GM21367 (cell line): ENCODE measurements around the gene SYT3.
"Not testable (repeated sequence)": the region's sequence is repeated elsewhere in the genome, so short reads cannot be mapped to it uniquely, and the experiment has no call there.

ENCODE experiments used
- ATAC-seq: cut with Tn5 transposase; IDR thresholded peaks from one replicate; pipeline ENCODE4 v1.9.1; 2021; ENCODE audit not compliant: unreplicated experiment

Gene SYT3

GRCh38 chr19:50604264-50605073, 35.2 kb downstream of the SYT3 start:
- not testable (repeated sequence) for ATAC-seq

DNA sequence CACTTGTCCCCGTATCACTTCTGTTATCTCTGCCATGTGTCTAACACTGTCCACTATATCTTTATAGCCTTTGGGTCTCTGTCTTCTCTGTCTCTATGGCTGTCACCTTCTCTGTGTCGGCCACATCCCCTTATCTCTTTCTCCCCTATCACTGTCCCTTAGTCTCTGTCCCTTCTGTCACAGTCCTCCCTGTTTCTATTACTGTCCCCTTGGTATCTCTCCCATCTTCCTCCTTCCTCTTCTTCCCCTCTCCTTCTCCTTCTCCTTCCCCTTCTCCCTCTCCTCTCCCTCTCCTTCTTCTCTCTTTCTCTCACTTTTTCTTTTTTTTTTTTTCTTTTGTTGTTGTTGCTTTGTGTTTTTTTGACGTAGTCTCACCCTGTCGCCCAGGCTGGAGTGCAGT, 36.7 kb downstream of the SYT3 start:
- no peak for ATAC-seq

GRCh38 chr19:50602496-50602895, 37.2 kb downstream of the SYT3 start:
- no peak for ATAC-seq

DNA sequence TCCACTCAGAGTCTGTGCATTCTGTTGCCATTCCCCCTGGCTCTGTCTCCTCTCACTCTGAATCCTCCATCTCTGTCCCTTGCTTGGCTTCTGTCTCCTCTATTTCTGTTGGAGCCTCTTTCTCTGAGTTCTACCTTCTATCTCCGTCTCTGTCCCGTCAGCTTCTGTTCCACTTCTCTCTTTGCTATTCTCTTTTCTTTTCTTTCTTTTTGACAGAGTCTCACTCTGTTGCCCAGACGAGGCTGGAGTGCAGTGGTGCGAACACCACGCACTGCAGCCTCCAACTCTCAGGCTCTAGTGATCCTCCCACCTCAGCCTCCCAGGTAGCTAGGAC, 37.6 kb downstream of the SYT3 start:
- no peak for ATAC-seq

DNA sequence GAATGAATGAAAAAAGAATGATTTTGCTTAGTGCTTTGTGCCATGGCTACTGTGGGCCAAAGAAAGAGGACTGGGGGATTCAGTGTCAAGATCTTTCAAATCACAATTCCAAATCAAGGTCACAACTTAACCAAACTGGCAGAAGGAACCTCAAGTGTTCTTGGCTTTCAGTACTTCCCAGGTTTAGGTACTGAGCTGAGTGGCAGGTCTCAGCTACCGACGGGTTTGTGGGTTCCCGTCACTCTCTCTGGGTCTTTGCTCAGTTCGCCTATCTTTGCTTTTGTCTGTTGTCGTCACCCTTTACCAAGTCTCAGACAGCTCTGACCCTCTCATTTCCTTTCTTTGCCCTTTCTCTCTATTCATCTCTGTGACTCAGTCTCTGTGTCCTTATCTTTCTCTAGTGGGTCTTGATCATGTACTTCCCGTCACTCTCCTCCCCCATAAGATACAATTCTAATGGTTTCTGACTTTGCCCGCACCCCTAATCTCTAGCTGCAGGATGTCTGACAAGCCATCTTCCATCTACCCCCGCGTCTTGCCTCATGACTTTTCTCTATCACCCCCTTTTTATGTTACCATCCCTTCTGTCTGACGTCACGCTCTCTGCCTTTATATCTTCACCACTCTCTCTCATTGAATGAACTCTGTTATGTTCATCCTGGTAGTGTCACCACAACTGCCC, 38.1 kb downstream of the SYT3 start:
- no peak for ATAC-seq

DNA sequence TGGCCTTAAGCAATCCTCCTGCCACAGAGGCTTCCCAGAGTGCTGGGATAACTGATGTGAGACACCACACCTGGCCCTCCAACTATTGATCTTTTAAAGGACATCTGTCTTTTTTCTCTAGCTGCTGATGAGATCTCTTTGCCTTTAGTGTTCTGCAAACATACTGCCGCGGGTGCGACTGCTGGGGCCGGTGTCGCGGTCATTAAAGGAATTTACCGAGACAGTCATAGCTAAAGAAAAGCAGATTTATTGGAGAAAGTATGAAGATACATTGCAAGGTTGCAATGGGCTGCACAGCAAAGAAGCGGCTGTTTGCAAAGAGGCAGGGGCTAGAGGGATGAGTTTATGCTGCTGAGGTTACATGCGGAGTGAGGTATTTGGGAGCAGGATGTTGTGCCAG, 40.3 kb downstream of the SYT3 start:
- no peak for ATAC-seq

DNA sequence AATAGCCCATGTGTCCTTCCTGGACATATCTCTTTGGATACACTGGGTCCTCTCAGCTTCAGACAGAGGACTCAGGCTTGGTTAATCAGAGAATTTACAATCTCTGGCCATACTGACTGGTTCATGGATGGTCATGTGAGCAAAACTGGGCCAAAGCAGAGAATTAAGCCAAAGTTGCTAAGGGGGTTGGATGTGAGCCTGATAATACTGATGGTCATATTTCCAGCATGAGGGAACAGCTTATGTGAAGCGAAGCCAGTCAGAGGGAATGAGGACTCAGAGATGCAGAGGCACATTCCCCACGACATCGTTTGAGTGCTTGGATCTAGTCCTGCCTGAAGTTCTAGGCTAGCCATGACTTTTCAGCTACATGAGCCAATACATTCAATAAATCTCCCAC, 49.5 kb downstream of the SYT3 start:
- no peak for ATAC-seq

GRCh38 chr19:50581795-50582660, 57.7 kb downstream of the SYT3 start:
- not testable (repeated sequence) for ATAC-seq

- no peak for ATAC-seq
These were observed 58.6 kb downstream of the SYT3 start for GRCh38 chr19:50580970-50581634.

DNA sequence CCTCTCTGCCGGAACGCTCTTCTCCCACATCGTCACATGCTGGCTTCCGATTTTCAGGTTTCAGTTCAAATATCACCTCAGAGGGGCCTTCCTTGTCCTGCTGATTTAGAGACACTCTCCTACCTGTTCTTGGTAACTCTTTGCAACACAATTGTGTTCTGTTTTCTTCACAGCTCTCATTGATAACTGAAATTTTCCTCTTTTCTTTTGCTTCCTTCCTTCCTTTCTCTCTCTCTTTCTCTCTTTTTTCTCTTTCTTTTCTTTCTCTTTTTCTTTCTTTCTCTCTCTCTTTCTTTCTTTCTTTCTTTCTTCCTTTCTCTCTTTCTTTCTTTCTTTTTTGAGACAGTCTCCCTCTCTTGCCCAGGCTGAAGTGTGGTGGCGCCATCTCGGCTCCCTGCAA, 59.4 kb downstream of the SYT3 start:
- no peak for ATAC-seq

DNA sequence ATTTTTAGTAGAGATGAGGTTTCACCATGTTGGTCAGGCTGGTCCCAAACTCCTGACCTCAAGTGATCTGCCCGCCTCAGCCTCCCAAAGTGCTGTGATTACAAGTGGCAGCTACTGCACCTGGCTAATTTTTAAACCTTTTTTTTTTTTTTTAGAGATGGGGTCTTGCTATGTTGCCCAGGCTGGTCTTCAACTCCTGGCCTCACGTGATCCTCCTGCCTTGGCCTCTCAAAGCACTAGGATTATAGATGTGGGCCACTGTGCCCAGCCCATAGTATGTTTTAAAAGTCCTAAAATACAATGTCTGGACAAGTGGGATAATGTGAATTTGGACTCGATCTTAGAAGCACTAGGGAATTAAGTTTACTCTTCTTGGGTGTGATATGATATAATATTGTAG, 62.9 kb downstream of the SYT3 start:
- ATAC-seq, result not testable (repeated sequence)

GRCh38 chr19:50573741-50574461, 65.8 kb downstream of the SYT3 start:
- ATAC-seq, result no peak
